Neural crest cell (in vitro differentiated cells): ENCODE results near the gene ITGB3. TPM values are rescaled to one million over a fixed set of nuclear protein-coding genes. Genes with fewer than 3 reads are reported as not detected.

Experiments used
- DNase-seq: peaks from one replicate; pipeline ENCODE4 v3.0.0; 2021; ENCODE audit warnings: low read depth, mixed read lengths, low spot score
- H3K27ac Mint-ChIP-seq: one replicate; pipeline ENCODE4 v1.8.0; 2021; ENCODE audit warnings: mild to moderate bottlenecking, mixed read lengths; ENCODE audit not compliant: unreplicated experiment
- H3K27me3 Mint-ChIP-seq: 2 replicates; pipeline ENCODE4 v1.8.0; 2021; ENCODE audit warnings: low read depth, mild to moderate bottlenecking, mixed read lengths
- H3K36me3 Mint-ChIP-seq: 2 replicates; pipeline ENCODE4 v1.8.0; 2021; ENCODE audit warnings: low read depth, mild to moderate bottlenecking, mixed read lengths
- H3K4me1 Mint-ChIP-seq: 2 replicates; pipeline ENCODE4 v1.8.0; 2021; ENCODE audit warnings: mixed read lengths
- H3K4me3 Mint-ChIP-seq: one replicate; pipeline ENCODE4 v1.8.0; 2021; ENCODE audit warnings: mild to moderate bottlenecking, mixed read lengths
- H3K9me3 Mint-ChIP-seq: 2 replicates; pipeline ENCODE4 v1.8.0; 2021; ENCODE audit warnings: mixed read lengths
- total RNA-seq: library from RNA; stranded (reverse); gene quantifications from 2 replicates; pipeline ENCODE4 v1.2.1, GENCODE V29; 2021
- TF ChIP-seq, protein P1 (sequence below): fragments of 200-600 bp; sonication (generic); conservative IDR thresholded peaks from 2 replicates; pipeline ENCODE4 v1.5.0; 2021; ENCODE audit warnings: antibody characterized with exemption, mild to moderate bottlenecking

The ITGB3 gene
- total RNA-seq, 1 donor from 2014 or later: 0.09 TPM

GRCh38 chr17:47311420-47311819 is 57.8 kb downstream of the ITGB3 start:
- TF ChIP-seq, protein P1, sequence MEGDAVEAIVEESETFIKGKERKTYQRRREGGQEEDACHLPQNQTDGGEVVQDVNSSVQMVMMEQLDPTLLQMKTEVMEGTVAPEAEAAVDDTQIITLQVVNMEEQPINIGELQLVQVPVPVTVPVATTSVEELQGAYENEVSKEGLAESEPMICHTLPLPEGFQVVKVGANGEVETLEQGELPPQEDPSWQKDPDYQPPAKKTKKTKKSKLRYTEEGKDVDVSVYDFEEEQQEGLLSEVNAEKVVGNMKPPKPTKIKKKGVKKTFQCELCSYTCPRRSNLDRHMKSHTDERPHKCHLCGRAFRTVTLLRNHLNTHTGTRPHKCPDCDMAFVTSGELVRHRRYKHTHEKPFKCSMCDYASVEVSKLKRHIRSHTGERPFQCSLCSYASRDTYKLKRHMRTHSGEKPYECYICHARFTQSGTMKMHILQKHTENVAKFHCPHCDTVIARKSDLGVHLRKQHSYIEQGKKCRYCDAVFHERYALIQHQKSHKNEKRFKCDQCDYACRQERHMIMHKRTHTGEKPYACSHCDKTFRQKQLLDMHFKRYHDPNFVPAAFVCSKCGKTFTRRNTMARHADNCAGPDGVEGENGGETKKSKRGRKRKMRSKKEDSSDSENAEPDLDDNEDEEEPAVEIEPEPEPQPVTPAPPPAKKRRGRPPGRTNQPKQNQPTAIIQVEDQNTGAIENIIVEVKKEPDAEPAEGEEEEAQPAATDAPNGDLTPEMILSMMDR: no peak
- no peaks in the 10 kb centered on the region for H3K4me1 Mint-ChIP-seq
- no peaks in the 10 kb centered on the region for H3K9me3 Mint-ChIP-seq
- no peak overlapping the region for H3K27ac Mint-ChIP-seq
- no peaks in the 10 kb centered on the region for H3K36me3 Mint-ChIP-seq
- H3K4me3 Mint-ChIP-seq: no peak overlapping the region
- peaks cover 8% of the 10 kb centered on the region for H3K27me3 Mint-ChIP-seq
- DNase-seq: no peak

DNA sequence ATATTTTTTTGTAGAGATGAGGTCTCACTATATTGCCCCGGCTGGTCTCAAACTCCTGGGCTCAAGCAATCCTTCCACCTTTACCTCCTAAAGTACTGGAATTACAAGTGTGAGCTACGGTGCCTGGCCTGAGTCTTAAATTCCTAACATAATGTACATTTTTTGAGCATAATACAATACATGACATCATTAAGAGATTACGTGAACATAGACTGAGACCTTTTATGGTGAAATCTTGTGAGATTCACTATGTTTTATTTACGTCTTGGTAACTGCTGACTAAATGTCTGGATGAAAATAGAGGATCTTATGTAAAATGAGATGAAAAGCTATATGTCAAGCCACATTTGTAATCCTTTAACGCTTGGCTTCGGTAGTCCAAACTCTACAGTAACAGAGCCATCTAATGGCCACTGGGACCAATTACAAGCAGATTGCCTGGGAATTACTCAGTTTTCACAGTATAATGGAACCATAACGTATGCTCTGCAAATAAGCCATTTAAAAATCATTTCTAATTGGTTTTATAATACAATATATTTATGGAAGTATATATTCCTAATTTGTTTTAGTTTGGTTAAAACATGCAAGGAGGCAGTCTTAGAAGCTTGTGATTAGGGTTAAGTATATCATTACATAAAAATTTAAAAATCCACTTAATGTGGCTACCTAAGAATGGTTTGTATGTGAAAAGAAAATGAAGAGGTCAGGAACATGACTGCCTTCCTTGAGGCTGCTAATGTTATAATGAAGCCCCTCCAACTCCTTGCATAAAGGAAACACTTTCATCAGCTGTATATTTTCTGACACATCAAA is 62.0 kb downstream of the ITGB3 start:
- no peak for DNase-seq
- TF ChIP-seq, protein P1: peak; percentile 91
- Mint-ChIP-seq H3K4me1 (no peaks in the 10 kb centered on the region), H3K9me3 (no peaks in the 10 kb centered on the region), H3K36me3 (no peaks in the 10 kb centered on the region), H3K4me3 (no peak overlapping the region), H3K27me3 (peaks cover 2% of the 10 kb centered on the region), H3K27ac (no peak overlapping the region)

DNA sequence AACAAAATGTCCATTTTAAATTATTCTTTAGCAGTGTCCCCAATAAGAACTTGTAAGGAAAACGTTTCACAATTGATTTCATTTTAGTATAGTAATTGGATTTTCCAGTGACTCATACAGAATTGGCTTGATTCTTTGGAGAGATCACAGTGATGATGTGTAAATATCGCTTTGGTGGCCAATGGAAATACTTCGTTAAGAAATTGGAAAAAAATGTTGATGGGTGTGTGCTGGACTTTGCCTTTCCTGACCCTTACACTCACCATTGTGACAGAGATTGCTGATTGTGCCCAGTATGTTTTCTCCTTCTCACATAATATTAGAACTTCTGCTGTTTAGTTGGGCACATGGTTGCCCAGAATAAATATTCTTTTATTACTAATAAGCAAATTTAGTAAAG is 62.7 kb downstream of the ITGB3 start:
- H3K9me3 Mint-ChIP-seq: peaks cover 4% of the 10 kb centered on the region
- TF ChIP-seq, protein P1: no peak
- H3K4me3 Mint-ChIP-seq: no peak overlapping the region
- peaks cover 2% of the 10 kb centered on the region for H3K27me3 Mint-ChIP-seq
- no peak for DNase-seq
- H3K27ac Mint-ChIP-seq: no peak overlapping the region
- H3K36me3 Mint-ChIP-seq: peaks cover 4% of the 10 kb centered on the region
- H3K4me1 Mint-ChIP-seq: no peaks in the 10 kb centered on the region

GRCh38 chr17:47317119-47317518 is 63.5 kb downstream of the ITGB3 start:
- H3K27ac Mint-ChIP-seq: no peak overlapping the region
- no peak overlapping the region for H3K4me3 Mint-ChIP-seq
- H3K27me3 Mint-ChIP-seq: peaks cover 2% of the 10 kb centered on the region
- H3K36me3 Mint-ChIP-seq: peaks cover 4% of the 10 kb centered on the region
- no peaks in the 10 kb centered on the region for H3K4me1 Mint-ChIP-seq
- TF ChIP-seq, protein P1: no peak
- H3K9me3 Mint-ChIP-seq: peaks cover 4% of the 10 kb centered on the region
- no peak for DNase-seq

DNA sequence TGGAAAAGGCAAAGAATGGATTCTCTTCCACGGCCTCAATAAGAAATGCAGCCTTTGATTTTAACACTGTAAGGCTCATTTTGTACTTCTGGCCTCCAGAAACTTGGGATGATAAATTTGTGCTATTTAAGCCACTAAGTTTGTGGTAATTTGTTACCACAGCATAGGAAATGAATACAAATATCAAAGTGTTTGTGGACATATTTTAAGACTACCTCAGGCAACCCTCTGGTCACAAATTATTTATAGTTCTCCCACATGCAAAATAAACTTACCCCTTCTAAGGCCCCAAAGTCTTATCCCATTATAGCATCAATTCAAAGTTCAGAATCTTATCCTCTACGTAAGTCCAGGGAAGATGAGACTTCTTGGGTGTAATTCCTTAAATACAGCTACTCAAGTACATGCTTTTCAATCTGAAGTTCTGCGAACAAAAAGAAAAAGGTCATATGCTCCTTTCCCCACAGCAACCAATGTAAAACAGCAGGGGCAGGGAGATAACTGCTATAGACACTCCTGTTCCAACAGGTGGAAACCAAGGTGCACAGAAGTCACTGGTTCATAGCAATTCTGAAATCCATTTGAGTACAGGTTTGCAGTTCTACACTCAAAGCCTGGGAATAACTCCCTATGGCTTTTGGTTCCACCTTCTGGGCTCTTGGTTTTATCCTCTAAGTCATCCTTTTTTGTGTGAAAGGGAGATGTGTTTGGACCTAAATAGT is 64.7 kb downstream of the ITGB3 start:
- DNase-seq: no peak
- peaks cover 10% of the 10 kb centered on the region for H3K27me3 Mint-ChIP-seq
- peaks cover 10% of the 10 kb centered on the region for H3K4me1 Mint-ChIP-seq
- TF ChIP-seq, protein P1: no peak
- peaks cover 4% of the 10 kb centered on the region for H3K36me3 Mint-ChIP-seq
- peaks cover 8% of the 10 kb centered on the region for H3K9me3 Mint-ChIP-seq
- no peak overlapping the region for H3K4me3 Mint-ChIP-seq
- H3K27ac Mint-ChIP-seq: no peak overlapping the region
